ENCODE results near the gene FAAP100.

DNA sequence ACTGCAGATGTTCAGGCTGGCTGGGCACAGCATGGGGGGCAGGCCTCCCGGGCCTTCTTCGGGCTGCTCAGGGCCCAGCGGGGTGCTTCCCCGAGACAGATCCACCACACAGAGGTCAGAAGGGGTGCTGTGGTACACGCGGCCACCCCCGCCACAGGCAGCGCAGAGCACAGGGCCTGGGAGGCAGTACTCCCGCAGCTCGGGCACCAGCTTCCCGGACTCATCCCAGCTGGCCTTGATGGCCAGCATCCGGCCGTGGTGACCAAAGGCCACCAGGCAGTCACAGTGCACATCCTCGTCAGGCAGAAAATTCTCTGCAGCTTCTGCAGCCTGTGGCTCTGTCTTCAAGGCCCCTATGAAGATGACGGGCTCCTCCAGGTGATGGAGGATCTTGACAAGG is 1.9 kb downstream of the FAAP100 start:
- TF ChIP-seq POLR2A (IDR thresholded peaks at IDR 0.05) = no peak
- TF ChIP-seq, protein P1, sequence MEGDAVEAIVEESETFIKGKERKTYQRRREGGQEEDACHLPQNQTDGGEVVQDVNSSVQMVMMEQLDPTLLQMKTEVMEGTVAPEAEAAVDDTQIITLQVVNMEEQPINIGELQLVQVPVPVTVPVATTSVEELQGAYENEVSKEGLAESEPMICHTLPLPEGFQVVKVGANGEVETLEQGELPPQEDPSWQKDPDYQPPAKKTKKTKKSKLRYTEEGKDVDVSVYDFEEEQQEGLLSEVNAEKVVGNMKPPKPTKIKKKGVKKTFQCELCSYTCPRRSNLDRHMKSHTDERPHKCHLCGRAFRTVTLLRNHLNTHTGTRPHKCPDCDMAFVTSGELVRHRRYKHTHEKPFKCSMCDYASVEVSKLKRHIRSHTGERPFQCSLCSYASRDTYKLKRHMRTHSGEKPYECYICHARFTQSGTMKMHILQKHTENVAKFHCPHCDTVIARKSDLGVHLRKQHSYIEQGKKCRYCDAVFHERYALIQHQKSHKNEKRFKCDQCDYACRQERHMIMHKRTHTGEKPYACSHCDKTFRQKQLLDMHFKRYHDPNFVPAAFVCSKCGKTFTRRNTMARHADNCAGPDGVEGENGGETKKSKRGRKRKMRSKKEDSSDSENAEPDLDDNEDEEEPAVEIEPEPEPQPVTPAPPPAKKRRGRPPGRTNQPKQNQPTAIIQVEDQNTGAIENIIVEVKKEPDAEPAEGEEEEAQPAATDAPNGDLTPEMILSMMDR (IDR thresholded peaks at IDR 0.05) = no peak
